Measurements from ENCODE around the gene ARHGAP15.

The ARHGAP15 gene

GRCh38 chr2:143225931-143226330, 96.7 kb downstream of the ARHGAP15 start:
- no peaks in the 10 kb centered on the region for H3K9me3 ChIP-seq

GRCh38 chr2:143226714-143227541, 97.7 kb downstream of the ARHGAP15 start:
- DNase-seq: no peak
- H3K27me3 ChIP-seq: no peaks in the 10 kb centered on the region
- TF ChIP-seq CTCF (IDR thresholded peaks at IDR 0.05; ENCODE audit: low read depth, low read length): no peak
- H3K36me3 ChIP-seq: no peaks in the 10 kb centered on the region
- no peaks in the 10 kb centered on the region for H3K9me3 ChIP-seq
- H3K4me3 ChIP-seq (ENCODE audit: low read depth, low read length): no peak overlapping the region
- H3K4me1 ChIP-seq: no peaks in the 10 kb centered on the region; the same call in 1 of the 2 replicates

More at GRCh38 chr2:143225931-143226330, 96.7 kb downstream of the ARHGAP15 start:
- TF ChIP-seq CTCF (IDR thresholded peaks at IDR 0.05; ENCODE audit: low read depth, low read length): no peak
- Histone ChIP-seq H3K27me3 (no peaks in the 10 kb centered on the region), H3K36me3 (no peaks in the 10 kb centered on the region), H3K4me3 (ENCODE audit: low read depth, low read length) (no peak overlapping the region), H3K4me1 (no peaks in the 10 kb centered on the region; the same call in 1 of the 2 replicates)
- DNase-seq: no peak

GRCh38 chr2:143229411-143229810, 100.2 kb downstream of the ARHGAP15 start:
- Histone ChIP-seq H3K9me3 (no peaks in the 10 kb centered on the region), H3K27me3 (no peaks in the 10 kb centered on the region), H3K4me3 (ENCODE audit: low read depth, low read length) (no peak overlapping the region), H3K36me3 (no peaks in the 10 kb centered on the region), H3K4me1 (no peaks in the 10 kb centered on the region)
- peak; percentile 8 for DNase-seq
- no peak for TF ChIP-seq CTCF (IDR thresholded peaks at IDR 0.05; ENCODE audit: low read depth, low read length)

- H3K9me3 ChIP-seq: no peaks in the 10 kb centered on the region
- no peaks in the 10 kb centered on the region for H3K27me3 ChIP-seq
- H3K4me1 ChIP-seq: no peaks in the 10 kb centered on the region
- H3K36me3 ChIP-seq: no peaks in the 10 kb centered on the region
- no peak for DNase-seq
- H3K4me3 ChIP-seq (ENCODE audit: low read depth, low read length): no peak overlapping the region
- TF ChIP-seq CTCF (IDR thresholded peaks at IDR 0.05; ENCODE audit: low read depth, low read length): no peak
These were observed 100.7 kb downstream of the ARHGAP15 start for GRCh38 chr2:143229952-143230351.

- Histone ChIP-seq H3K9me3 (no peaks in the 10 kb centered on the region), H3K4me3 (ENCODE audit: low read depth, low read length) (no peak overlapping the region), H3K36me3 (no peaks in the 10 kb centered on the region), H3K4me1 (no peaks in the 10 kb centered on the region), H3K27me3 (no peaks in the 10 kb centered on the region)
- TF ChIP-seq CTCF (IDR thresholded peaks at IDR 0.05; ENCODE audit: low read depth, low read length): no peak
- DNase-seq: no peak
These were observed 101.5 kb downstream of the ARHGAP15 start for GRCh38 chr2:143230506-143231253.

GRCh38 chr2:143231254-143231645, 102.0 kb downstream of the ARHGAP15 start:
- no peaks in the 10 kb centered on the region for H3K4me1 ChIP-seq
- H3K9me3 ChIP-seq: no peaks in the 10 kb centered on the region
- H3K36me3 ChIP-seq: no peaks in the 10 kb centered on the region
- H3K4me3 ChIP-seq (ENCODE audit: low read depth, low read length): no peak overlapping the region
- TF ChIP-seq CTCF (IDR thresholded peaks at IDR 0.05; ENCODE audit: low read depth, low read length): no peak
- no peak for DNase-seq
- H3K27me3 ChIP-seq: no peaks in the 10 kb centered on the region
